22Rv1 (cell line): Measurements from ENCODE around the gene PALLD.

ENCODE experiments used
- ZFX ChIP-seq: fragments of 450-650 bp; IDR thresholded peaks from 2 replicates; pipeline ENCODE4 v1.6.1; 2017; ENCODE audit warnings: antibody characterized with exemption, borderline replicate concordance
- TF ChIP-seq, protein P1 (sequence below): fragments of 450-650 bp; IDR thresholded peaks from 2 replicates; pipeline ENCODE4 v1.5.1; 2017; ENCODE audit warnings: mild to moderate bottlenecking

GRCh38 chr4:168550064-168550766 is 53.4 kb downstream of the PALLD start:
- TF ChIP-seq, protein P1, sequence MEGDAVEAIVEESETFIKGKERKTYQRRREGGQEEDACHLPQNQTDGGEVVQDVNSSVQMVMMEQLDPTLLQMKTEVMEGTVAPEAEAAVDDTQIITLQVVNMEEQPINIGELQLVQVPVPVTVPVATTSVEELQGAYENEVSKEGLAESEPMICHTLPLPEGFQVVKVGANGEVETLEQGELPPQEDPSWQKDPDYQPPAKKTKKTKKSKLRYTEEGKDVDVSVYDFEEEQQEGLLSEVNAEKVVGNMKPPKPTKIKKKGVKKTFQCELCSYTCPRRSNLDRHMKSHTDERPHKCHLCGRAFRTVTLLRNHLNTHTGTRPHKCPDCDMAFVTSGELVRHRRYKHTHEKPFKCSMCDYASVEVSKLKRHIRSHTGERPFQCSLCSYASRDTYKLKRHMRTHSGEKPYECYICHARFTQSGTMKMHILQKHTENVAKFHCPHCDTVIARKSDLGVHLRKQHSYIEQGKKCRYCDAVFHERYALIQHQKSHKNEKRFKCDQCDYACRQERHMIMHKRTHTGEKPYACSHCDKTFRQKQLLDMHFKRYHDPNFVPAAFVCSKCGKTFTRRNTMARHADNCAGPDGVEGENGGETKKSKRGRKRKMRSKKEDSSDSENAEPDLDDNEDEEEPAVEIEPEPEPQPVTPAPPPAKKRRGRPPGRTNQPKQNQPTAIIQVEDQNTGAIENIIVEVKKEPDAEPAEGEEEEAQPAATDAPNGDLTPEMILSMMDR, result no peak
- no peak for TF ChIP-seq ZFX
